GM19463 (cell line): ENCODE measurements around the gene NIPA2.
"Not testable (repeated sequence)": the region's sequence is repeated elsewhere in the genome, so short reads cannot be mapped to it uniquely, and the experiment has no call there.

Source experiments
- ATAC-seq: cut with Tn5 transposase; IDR thresholded peaks from one replicate; pipeline ENCODE4 v1.9.1; 2021; ENCODE audit warnings: mild to moderate bottlenecking, moderate library complexity; ENCODE audit not compliant: unreplicated experiment

The NIPA2 gene

DNA sequence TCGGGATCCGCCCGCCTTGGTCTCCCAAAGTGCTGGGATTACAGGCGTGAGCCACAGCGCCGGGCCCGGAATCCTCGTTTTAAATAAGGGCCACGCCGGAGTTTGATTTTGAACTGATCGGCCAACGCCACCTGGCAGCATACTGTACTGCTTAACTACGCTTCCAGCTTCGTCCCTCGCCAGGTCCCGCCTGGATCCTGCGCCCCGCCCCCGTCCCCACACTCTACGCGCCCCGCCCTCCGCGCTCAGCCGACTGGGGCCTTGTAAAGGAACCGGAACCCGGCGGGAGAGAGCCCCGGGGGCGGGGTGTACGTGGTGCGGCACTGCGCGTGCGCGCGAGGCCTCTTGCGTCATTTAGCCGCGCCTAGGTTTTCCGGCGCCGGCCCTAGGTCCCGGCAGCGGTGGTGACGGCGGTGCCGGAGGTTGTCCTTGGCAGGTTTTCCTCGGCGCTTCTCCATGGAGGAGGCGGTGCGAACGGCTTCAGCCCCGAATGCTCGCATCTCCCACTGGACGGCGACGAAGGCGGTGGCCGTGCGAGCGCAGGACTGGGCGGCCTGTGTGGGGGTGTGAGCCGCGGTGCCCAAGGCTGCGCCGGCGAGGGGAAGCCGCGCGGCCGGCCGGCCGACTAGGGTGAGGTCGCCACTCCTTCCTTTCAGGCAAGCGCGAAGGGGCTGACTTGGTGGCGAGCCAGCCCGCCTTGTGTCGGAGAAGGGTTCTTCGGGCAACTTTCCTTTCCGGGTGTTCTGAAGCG, at the start of gene NIPA2:
NIPA2 (plus strand) TSS at position 375 of the 751 bp plus-strand sequence. CDS start 13,066 bp downstream, outside the sequence.
- ATAC-seq: peak; percentile 79

DNA sequence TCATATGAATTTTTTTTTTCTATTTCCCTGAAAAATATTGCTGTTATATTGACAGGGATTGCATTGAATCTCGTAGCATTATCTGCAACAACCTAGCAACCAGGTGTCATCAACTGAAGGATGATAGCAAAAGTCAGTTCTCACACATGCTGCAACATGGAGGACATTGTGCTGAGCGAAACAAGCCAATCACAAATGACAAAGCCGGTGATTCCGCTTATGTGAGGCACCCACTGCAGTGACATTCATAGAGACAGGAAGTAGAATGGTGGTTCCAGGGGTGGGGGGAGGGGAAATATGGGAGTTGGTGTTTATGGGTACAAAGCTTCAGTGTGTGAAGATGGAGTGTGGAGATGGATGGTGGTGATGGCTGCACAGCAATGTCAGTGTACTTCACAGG, 44.4 kb upstream of the NIPA2 start:
- ATAC-seq: no peak

DNA sequence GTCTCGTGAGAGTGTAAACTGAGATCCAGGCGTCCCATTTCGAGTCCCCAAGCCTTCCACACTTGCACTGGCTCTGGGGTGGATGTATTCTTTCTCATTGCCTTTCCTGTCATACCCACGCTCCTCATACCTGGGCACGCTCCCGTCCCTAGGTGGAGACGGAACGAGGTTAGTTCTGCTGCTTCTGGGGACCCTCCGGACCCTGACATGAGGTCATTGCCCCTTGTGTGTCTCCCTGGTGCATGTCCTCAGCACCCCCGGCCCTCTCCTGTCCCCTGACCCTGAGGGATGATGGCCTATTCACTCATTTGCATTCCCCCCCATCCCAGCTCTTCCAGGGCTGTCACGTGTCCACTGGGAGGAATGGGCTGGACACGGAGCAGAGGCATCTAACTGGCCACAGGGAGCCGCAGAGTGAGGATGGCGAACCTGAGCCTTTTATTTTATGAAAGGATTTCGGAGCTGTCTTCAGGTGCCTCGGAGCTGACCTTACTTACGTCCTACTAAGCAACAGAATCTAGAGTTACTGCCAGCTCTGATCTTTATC, 43.8 kb upstream of the NIPA2 start:
- ATAC-seq: no peak

DNA sequence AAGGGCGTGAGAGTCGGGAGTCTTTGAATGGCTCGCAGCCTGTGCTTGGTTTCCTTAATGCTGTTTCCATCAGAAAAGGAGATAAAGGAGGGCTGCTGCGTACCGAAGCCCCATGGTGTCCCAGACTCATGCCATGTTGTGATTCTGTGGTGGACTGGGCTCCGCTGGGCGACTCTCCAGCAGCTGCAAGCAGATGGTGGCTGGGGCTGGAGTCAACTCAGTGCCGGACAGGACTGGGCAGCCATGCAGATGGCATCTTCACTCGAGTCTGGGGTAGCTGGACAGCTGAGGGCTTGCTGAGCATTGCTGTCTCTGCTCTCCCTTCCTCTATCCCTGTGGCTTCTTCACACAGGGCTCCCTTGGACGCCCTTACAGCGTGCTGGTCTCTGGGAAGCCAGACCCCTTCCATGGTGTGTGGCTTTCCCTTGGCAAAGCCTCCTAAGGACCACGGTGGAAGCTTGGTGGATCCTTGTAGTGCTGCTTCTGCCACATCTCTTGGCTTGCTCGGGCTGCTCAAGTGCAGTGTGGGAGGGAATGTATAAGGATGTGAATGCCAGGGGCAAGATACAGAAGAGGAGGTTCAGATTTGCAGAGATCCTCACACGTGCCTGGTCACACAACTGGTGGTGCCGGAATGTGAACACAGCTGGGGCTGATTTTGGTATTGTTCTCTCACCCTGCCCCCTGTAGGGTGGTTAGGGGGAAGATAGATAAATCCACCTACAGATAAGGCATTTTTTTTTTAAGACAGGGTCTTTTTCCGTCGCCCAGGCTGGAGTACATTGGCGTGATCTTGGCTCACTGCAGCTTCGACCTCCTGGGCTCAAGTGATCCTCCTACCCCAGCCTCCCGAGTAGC, 43.0 kb upstream of the NIPA2 start:
- no peak for ATAC-seq

DNA sequence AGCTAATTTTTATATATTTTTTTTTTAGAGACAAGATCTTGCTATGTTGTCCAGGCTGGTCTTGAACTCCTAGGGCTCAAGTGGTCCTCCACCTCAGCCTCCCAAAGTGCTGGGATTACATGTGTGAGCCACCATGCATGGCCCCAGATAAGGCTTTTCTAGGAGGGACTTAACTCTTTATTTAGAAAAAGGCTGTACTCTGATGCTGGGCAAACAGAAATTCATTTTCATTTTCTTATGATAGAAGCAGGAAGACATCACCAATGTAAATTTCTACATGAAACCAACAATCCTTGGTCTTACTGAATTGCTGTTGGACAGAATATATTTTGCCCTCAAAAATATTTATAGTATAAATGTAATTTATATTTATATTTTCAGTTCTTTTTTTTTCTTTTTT, 42.4 kb upstream of the NIPA2 start:
- ATAC-seq: no peak

DNA sequence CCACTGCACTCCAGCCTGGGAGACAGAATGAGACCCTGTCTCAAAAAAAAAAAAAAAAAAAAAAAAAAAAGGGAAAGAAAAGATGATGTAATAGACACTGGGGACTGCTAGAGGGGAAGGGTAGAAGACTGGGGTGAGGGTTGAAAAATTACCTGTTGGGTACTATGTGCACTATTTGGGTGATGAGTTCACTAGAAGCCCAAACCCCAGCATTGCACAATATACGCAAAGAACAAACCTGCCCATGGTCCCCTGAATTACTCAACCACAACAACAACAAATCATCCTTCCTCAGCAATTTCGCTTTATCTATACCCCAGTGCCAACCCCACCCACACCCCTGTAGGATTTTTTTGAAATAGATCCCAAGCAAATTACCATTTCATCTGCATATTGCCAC, 38.6 kb upstream of the NIPA2 start:
- ATAC-seq: no peak

DNA sequence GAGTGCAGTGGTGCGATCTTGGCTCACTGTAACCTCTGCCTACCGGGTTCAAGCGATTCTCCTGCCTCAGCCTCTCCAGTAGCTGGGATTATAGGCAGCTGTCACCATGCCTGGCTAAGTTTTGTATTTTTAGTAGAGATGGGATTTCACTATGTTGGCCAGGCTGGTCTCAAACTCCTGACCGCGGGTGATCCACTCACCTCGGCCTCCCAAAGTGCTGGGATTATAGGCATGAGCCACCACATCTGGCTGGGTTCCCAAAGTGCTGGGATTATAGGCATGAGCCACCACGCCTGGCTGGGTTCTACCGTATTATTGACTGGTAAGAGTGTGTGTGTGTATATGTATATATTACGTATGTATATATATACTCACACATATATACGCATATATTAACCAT, 35.5 kb upstream of the NIPA2 start:
- not testable (repeated sequence) for ATAC-seq

DNA sequence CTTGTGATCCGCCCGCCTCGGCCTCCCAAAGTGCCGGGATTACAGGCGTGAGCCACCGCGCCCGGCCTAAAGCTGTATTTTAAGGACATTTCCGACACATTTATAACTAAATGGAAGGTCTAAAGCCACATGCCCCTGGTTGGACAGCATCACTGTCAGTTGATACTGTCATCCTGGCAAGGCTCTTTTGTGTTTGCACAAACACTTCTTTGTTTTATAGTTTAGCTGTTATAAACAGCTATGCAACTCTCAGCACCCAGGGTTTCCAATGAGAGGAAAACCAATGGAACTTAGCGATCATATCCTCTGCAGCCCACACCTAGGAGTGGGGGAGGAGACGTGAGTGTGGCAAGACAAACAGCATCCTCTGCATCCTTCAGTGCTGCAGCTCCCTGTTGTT, 32.3 kb upstream of the NIPA2 start:
- no peak for ATAC-seq

DNA sequence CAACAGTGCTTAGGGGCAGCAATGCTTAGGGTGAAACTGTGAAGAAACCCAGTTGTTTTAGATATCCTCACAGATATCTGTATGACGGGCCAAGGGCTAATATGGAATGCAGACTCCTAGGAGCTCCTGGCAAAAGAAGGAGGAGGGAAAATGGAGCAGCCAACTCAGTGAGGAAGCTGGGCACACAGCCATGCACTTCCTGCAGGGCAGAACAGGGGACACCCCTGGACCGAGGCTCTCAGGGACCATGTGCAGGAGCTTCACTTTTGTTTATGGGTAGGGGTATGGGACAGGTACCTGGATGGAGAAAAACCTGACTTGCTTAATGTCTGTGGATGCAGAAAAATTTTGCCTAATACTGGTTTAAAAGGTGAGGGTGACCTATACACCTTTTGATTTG, 31.8 kb upstream of the NIPA2 start:
- ATAC-seq: no peak

DNA sequence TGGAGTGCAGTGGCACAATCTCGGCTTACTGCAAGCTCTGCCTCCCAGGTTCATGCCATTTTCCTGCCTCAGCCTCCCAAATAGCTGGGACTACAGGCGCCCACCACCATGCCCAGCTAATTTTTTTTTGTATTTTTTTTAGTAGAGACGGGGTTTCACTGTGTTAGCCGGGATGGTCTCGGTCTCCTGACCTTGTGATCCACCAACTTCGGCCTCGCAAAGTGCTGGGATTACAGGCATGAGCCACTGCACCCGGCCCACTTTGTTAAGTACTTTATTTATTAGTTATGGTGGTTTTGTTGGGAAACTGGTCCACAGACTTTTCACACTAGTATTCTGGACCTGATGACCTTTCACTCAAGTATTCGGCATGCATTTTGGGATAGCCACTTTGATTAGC, 30.6 kb upstream of the NIPA2 start:
- not testable (repeated sequence) for ATAC-seq

DNA sequence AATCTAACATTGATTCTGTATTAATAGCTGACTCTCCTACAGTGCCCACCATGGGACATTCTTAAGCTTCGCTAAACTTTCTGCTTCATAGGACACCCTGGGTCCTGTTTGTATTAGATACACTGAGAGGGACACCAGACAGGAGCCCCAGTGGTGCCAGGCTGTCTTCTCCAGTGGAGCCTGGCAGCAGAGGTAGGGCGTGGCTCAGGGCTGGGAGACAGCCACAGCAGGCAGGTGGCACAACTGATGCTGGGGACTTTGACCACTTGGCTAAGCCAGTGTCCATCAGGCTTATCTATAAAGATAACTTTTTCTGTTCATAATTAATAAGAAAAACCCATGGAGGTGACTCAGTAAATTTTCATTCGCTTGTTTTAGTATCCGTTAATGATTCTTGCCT, 30.2 kb upstream of the NIPA2 start:
- ATAC-seq: no peak

DNA sequence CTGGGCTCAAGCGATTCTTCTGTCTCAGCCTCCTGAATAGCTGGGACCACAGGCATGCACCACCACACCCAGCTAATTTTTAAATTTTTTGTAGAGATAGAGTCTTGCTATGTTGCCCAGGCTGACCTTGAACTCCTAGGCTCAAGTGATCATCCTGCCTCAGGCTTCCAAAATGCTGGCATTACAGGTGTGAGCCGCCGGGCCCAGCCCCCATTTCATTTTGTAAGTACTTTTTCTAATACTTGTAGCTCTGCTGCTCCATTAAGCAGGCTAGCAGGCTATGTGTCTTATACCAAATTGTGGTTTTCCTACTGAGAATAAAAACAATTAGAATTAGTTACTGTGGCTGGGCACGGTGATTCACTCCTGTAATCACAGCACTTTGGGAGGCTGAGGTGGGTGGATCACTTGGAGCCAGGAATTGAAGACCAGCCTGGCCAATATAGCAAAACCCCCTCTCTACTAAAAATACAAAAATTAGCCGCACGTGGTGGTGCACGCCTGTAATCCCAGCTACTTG, 29.6 kb upstream of the NIPA2 start:
- ATAC-seq: no peak

DNA sequence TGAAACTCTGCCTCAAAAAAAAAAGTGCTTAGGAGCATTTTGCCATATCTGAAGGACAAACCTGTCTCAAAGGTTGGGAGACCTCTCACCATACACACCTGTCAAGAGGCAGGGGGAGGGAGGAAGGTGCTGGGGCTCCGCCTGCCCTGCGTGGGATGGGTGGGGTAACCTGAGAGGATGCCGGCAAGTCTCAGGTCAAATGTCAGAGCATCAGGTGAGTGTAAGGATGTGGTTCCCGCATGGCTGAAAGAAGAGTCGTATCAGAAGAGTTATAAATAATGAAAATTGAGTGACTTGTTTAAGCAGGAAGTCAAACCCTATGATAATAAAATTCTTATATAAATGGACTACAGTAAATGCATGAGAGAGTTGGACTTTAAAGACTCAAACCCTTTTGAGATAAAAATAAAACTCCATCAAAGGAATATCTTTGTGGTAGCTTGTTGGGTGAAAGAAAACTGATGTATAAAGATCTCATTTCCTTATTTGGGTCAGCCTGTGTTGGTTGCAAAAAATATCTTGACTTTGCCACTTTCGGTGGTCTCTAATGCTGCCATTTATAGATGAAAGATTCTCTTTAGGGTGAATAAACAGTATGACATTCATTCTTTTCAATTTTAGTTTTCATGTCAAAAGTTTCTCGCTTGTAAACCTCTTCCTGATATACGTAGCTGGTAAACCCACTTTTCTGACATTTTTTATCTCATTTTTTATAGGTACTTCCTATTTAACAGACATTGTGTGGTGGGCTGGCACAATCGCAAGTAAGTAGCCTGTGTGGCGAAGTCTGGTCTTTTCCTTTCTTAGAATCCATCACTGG, 28.2 kb upstream of the NIPA2 start:
- ATAC-seq: peak; percentile 63

DNA sequence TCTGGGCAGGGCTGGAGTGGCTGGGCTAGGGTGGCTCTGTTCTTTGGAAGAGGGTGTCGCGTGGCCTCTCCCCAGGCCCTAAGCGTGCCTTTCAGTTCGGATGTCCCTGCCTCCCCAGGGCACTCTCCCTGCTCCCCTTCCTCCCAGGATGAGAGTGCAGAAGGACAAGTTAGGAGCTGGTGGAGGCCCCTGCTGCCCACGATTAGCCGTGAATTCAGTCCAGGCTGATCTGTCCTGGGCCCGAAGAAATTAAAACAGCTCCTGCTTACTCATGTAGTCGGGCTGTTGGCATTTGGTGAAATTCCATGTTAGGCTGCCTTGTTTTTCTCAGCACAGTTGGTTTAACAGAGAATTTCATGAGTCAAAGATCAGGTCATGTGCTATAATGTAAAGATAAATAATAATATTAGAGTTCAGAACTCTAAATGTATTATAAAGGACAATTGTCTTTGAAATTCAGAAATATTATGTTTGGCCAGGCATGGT, 27.6 kb upstream of the NIPA2 start:
- ATAC-seq: no peak

DNA sequence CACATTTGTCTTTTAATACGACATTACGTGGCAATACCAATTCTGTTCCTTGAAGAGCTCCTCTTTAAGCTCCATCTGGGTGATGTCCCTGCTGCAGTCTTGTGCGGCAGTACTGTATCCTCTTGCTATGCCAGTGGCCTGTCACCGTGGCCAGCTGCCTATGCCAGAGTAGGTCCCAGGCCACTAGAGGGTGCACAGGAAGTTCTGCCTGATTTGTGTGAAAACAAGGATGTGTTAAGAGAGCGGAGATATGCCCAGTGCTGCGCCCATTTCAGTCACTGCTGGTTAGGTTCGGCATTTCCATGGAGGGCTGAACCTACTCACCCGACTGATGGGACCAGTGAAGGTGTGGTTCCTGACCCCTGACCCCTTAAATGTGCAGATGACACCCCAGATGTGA, 26.8 kb upstream of the NIPA2 start:
- ATAC-seq: no peak

DNA sequence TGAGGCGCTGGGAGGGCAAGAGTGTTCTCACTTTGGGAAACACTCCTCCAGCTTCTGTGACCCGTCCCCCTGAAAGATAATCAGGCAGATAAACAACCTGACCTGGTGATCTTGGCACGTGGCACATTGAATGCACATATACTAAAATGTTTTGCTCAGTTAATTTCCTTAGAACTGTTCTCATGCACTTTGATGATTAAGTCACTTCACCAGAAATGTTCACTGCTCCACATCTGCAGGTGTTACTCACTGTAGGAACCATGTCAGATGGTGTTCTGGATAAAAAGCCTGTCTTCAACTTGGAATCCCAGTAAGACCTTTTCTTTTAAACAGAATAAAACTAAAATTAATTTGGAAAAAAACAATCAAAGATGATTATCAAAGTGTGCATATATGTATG, 24.6 kb upstream of the NIPA2 start:
- no peak for ATAC-seq

DNA sequence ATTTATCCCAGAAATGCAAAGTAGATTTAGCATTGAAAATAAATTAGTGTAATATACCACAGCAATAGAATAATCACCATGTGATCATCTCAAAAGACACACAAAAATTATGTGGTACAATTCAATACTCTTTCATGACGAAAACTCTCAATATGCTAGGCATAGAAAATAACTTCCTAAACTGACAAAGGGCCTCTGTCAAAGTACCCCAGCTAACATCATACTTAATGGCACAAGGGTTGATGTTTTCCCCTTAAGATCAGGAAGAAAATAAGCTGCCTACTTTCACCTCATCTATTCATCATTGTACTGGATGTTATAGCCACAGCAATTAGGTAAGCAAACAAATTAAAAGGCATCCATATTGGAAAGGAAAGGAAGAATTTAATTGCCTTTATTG, 22.7 kb upstream of the NIPA2 start:
- ATAC-seq: no peak

DNA sequence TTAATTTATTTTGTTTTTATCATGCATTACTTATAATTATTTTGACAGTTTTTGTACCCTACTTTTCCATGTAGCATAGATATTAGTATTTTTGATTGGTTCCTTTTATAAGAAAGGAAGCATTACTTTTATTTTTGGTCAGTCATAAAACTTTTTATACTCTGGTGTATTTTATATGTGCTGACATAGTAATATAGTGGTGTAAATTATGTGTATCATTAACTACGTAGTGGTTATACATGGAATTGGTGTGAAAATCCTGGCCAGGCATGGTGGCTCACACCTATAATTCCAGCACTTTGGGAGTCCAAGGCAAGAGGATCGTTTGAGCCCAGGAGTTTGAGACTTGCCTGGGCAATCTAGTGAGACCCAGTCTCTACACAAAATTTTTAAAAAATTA, 18.8 kb upstream of the NIPA2 start:
- no peak for ATAC-seq

DNA sequence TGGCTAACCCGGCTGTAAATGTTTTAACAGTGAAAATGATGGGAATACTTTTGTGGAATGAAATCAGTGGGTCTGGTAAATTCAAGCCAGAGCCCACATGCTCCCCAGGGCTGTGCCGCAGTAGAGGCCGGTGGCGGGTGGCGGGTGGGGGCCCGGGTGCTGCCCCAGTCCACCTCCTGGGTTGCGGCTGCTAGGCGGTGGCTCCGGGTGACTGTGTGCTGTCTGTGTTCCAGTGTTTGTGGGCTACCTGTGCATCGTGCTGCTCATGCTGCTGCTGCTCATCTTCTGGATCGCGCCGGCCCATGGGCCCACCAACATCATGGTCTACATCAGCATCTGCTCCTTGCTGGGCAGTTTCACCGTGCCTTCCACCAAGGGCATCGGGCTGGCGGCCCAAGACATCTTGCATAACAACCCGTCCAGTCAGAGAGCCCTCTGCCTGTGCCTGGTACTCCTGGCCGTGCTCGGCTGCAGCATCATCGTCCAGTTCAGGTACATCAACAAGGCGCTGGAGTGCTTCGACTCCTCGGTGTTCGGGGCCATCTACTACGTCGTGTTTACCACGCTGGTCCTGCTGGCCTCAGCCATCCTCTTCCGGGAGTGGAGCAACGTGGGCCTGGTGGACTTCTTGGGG, 14.9 kb upstream of the NIPA2 start:
- ATAC-seq: no peak

DNA sequence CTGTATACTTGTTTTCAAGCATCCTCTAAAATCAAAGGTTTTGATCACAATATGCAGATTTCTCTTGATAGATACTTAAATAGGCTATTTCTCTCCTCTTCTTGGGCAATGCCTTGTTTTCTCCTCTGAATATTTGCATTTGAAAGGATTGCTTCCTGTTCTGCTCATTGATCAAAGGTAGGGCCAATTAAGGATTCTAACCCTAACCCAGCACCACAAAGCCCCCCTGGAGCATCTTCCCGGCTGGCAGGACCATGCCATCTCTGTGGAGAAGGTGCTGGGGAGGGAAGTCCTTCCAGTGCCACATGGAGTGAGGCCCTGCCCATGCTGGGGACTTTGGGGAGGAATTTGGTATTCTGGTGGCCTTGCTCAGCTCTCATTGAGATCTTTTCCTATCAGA, 11.3 kb upstream of the NIPA2 start:
- no peak for ATAC-seq
